ENCODE data around the gene ACOT8.

Gene ACOT8

DNA sequence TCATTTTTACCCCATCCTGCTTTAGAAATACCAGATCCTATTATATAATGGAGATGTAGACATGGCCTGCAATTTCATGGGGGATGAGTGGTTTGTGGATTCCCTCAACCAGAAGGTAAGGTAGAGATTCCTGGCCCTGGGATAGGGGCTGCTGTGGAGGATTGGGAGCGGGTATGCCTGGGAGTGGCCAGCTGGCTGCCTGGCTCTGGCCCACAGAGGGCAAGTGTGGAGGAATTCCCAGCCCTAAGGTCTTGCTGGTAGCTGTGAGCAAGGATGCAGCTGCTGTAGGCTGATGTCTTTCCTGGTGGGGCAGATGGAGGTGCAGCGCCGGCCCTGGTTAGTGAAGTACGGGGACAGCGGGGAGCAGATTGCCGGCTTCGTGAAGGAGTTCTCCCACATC, 40.5 kb upstream of the ACOT8 start:
- no peak overlapping the region for H3K4me2 ChIP-seq (ENCODE audit: low read depth, low read length)
- no peak overlapping the region for H3K4me3 ChIP-seq (ENCODE audit: low read length)
- H2AFZ ChIP-seq (ENCODE audit: low read length), result no peak overlapping the region
- H3K79me2 ChIP-seq (ENCODE audit: low read length), result peaks cover 5% of the 10 kb centered on the region; the same call in 1 of the 2 replicates
- H3F3A ChIP-seq (ENCODE audit: insufficient read depth, low read length), result peaks cover 5% of the 10 kb centered on the region; the same call in 1 of the 2 replicates
- no peaks in the 10 kb centered on the region for H3K27me3 ChIP-seq (replicated peaks; ENCODE audit: insufficient read depth, low read length)
- no peak overlapping the region for H3K9ac ChIP-seq (ENCODE audit: low read length)
- TF ChIP-seq, protein P1, sequence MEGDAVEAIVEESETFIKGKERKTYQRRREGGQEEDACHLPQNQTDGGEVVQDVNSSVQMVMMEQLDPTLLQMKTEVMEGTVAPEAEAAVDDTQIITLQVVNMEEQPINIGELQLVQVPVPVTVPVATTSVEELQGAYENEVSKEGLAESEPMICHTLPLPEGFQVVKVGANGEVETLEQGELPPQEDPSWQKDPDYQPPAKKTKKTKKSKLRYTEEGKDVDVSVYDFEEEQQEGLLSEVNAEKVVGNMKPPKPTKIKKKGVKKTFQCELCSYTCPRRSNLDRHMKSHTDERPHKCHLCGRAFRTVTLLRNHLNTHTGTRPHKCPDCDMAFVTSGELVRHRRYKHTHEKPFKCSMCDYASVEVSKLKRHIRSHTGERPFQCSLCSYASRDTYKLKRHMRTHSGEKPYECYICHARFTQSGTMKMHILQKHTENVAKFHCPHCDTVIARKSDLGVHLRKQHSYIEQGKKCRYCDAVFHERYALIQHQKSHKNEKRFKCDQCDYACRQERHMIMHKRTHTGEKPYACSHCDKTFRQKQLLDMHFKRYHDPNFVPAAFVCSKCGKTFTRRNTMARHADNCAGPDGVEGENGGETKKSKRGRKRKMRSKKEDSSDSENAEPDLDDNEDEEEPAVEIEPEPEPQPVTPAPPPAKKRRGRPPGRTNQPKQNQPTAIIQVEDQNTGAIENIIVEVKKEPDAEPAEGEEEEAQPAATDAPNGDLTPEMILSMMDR (IDR thresholded peaks at IDR 0.05; ENCODE audit: low read length), result no peak
- TF ChIP-seq EZH2 (optimal IDR thresholded peaks at IDR 0.05; ENCODE audit: low read depth, low read length), result no peak
- TF ChIP-seq EZH2phosphoT487 (IDR thresholded peaks at IDR 0.05; ENCODE audit: low read length), result no peak
- H3K4me1 ChIP-seq (ENCODE audit: low read length), result peaks cover 6% of the 10 kb centered on the region
- DNase-seq, result no peak
- no peaks in the 10 kb centered on the region for H4K20me1 ChIP-seq (ENCODE audit: insufficient read depth, low read length)
- no peaks in the 10 kb centered on the region for H3K9me2 ChIP-seq (replicated peaks; ENCODE audit: insufficient read depth, low read length)
- no peaks in the 10 kb centered on the region for H3K36me3 ChIP-seq (replicated peaks; ENCODE audit: insufficient read depth, low read length)
- no peaks in the 10 kb centered on the region for H3K9me3 ChIP-seq (replicated peaks; ENCODE audit: insufficient read depth, low read length)
- no peak overlapping the region for H3K27ac ChIP-seq (ENCODE audit: low read length)

DNA sequence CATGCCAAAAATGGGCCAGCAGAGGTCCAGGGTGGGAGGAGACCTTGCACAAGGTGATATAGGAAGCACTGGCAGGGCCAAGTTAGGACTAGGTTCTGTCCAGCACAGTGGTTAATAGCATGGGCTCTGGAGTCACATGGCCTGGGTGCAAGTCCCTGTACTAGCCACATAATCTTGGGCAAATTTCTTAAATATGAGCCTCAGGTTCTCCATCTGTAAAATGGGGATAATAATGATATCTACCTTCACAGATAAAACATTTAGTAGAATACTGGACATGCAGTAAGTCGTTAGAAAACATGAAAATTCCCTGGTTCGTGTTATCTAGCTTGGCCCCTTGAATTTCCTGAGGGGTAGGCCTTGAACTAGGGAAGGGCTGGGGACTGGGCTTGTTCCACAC, 40.1 kb upstream of the ACOT8 start:
- H3K27ac ChIP-seq (ENCODE audit: low read length), result no peak overlapping the region

DNA sequence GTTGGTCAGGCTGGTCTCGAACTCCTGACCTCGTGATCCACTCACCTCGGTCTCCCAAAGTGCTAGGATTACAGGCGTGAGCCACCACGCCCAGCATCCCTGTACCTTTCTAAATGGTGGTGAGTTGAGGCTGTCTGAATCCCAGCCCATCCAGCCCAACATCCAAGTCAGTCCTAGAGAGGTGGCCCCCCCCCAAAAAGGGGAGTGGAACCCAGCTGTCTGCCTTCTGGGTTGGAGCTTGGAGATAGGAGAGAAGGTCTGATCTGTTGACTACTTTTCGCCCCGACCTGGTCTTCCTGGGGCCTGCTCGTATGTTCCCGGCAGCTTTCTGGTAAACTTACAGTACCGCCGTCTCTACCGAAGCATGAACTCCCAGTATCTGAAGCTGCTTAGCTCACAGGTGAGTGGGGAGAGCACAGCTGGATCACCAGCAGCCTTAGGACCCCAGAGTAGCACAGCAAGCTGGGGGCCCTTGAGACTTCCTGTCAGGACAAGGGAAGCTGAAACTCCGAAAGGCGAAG, 39.5 kb upstream of the ACOT8 start:
- Histone ChIP-seq H3K27ac (ENCODE audit: low read length) (no peak overlapping the region), H4K20me1 (ENCODE audit: insufficient read depth, low read length) (no peaks in the 10 kb centered on the region), H3K4me2 (ENCODE audit: low read depth, low read length) (no peak overlapping the region), H2AFZ (ENCODE audit: low read length) (no peak overlapping the region), H3K79me2 (ENCODE audit: low read length) (peaks cover 13% of the 10 kb centered on the region), H3K9ac (ENCODE audit: low read length) (no peak overlapping the region), H3K9me2 (replicated peaks; ENCODE audit: insufficient read depth, low read length) (no peaks in the 10 kb centered on the region), H3K4me1 (ENCODE audit: low read length) (peaks cover 14% of the 10 kb centered on the region), H3F3A (ENCODE audit: insufficient read depth, low read length) (peaks cover 15% of the 10 kb centered on the region), H3K9me3 (replicated peaks; ENCODE audit: insufficient read depth, low read length) (no peaks in the 10 kb centered on the region), H3K36me3 (replicated peaks; ENCODE audit: insufficient read depth, low read length) (no peaks in the 10 kb centered on the region), H3K4me3 (ENCODE audit: low read length) (no peak overlapping the region), H3K27me3 (replicated peaks; ENCODE audit: insufficient read depth, low read length) (no peaks in the 10 kb centered on the region)
- no peak for DNase-seq
- TF ChIP-seq, protein P1 (IDR thresholded peaks at IDR 0.05; ENCODE audit: low read length), result no peak
- TF ChIP-seq EZH2 (optimal IDR thresholded peaks at IDR 0.05; ENCODE audit: low read depth, low read length) (no peak), EZH2phosphoT487 (IDR thresholded peaks at IDR 0.05; ENCODE audit: low read length) (no peak)

More for the DNA sequence above, 40.1 kb upstream of the ACOT8 start:
- Histone ChIP-seq H3K79me2 (ENCODE audit: low read length) (peaks cover 7% of the 10 kb centered on the region), H3K4me2 (ENCODE audit: low read depth, low read length) (no peak overlapping the region), H2AFZ (ENCODE audit: low read length) (no peak overlapping the region), H3F3A (ENCODE audit: insufficient read depth, low read length) (peaks cover 9% of the 10 kb centered on the region), H3K9me3 (replicated peaks; ENCODE audit: insufficient read depth, low read length) (no peaks in the 10 kb centered on the region), H3K36me3 (replicated peaks; ENCODE audit: insufficient read depth, low read length) (no peaks in the 10 kb centered on the region), H3K9ac (ENCODE audit: low read length) (no peak overlapping the region), H3K4me3 (ENCODE audit: low read length) (no peak overlapping the region), H3K4me1 (ENCODE audit: low read length) (peaks cover 10% of the 10 kb centered on the region), H3K27me3 (replicated peaks; ENCODE audit: insufficient read depth, low read length) (no peaks in the 10 kb centered on the region), H3K9me2 (replicated peaks; ENCODE audit: insufficient read depth, low read length) (no peaks in the 10 kb centered on the region), H4K20me1 (ENCODE audit: insufficient read depth, low read length) (no peaks in the 10 kb centered on the region)
- TF ChIP-seq EZH2phosphoT487 (IDR thresholded peaks at IDR 0.05; ENCODE audit: low read length), result no peak
- TF ChIP-seq, protein P1 (IDR thresholded peaks at IDR 0.05; ENCODE audit: low read length), result no peak
- no peak for TF ChIP-seq EZH2 (optimal IDR thresholded peaks at IDR 0.05; ENCODE audit: low read depth, low read length)
- DNase-seq, result no peak

Measured in MM.1S (cell line).